ENCODE data around the gene RNLS. TPM values are rescaled to one million over a fixed set of nuclear protein-coding genes. Genes with fewer than 3 reads are reported as not detected.

Gene RNLS
- total RNA-seq, 1 donor from 2014 or later, result 7.0 TPM

DNA sequence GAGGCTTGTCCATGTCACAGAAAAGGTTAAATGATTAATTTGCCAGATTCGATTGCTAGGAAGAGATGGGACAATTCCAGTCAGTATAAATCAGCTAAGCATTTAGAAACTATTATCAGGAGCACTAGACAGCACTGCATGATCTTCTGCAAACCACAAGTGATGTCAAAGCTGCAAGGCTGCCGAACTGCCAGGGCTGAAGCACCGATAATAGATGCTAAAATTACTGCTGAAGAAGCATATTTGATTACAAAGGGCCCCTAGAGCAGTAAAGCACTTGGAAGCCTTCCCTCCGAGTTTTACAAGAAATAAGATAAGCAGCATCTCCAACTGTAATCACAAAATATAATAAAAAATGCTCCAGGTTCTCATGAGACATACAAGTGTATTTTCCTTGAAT is 40.6 kb downstream of the RNLS start:
- no peaks in the 10 kb centered on the region for H3K36me3 Mint-ChIP-seq
- TF ChIP-seq, protein P1, sequence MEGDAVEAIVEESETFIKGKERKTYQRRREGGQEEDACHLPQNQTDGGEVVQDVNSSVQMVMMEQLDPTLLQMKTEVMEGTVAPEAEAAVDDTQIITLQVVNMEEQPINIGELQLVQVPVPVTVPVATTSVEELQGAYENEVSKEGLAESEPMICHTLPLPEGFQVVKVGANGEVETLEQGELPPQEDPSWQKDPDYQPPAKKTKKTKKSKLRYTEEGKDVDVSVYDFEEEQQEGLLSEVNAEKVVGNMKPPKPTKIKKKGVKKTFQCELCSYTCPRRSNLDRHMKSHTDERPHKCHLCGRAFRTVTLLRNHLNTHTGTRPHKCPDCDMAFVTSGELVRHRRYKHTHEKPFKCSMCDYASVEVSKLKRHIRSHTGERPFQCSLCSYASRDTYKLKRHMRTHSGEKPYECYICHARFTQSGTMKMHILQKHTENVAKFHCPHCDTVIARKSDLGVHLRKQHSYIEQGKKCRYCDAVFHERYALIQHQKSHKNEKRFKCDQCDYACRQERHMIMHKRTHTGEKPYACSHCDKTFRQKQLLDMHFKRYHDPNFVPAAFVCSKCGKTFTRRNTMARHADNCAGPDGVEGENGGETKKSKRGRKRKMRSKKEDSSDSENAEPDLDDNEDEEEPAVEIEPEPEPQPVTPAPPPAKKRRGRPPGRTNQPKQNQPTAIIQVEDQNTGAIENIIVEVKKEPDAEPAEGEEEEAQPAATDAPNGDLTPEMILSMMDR (conservative IDR thresholded peaks at IDR 0.05), result no peak
- no peak for DNase-seq (ENCODE audit: extremely low spot score, unreplicated experiment)
- no peaks in the 10 kb centered on the region for H3K9me3 Mint-ChIP-seq
- H3K4me3 Mint-ChIP-seq, result no peak overlapping the region
- no peak overlapping the region for H3K27ac Mint-ChIP-seq
- peaks cover 25% of the 10 kb centered on the region for H3K4me1 Mint-ChIP-seq (ENCODE audit: unreplicated experiment)
- H3K27me3 Mint-ChIP-seq, result no peaks in the 10 kb centered on the region

DNA sequence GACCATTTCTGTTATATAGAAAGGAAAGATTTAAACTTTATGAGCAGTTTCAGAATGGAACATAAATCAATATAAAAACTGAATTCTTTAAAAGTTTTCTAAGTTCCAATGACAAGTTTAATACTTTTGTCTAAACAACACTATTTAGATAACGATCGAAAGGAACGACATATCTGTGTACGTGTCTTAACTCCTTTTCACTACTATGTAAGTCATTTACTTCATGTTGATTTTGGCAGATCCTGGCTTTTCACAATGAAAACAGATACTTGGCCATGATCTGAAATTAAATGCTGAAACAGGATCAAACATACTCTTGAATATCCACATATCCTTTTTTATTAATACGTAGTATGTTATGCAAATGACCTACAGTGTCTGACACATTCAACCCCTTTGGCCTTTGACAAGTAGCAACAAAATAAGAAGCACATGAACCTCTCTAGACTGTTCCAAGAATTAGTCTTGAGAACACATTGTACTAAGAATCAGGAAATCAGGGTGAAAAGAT is 41.9 kb downstream of the RNLS start:
- DNase-seq (ENCODE audit: extremely low spot score, unreplicated experiment), result no peak
- H3K4me3 Mint-ChIP-seq, result no peak overlapping the region
- H3K9me3 Mint-ChIP-seq, result no peaks in the 10 kb centered on the region
- H3K4me1 Mint-ChIP-seq (ENCODE audit: unreplicated experiment), result peaks cover 29% of the 10 kb centered on the region
- TF ChIP-seq, protein P1 (conservative IDR thresholded peaks at IDR 0.05), result no peak
- peak overlapping the region; percentile 48 for H3K27ac Mint-ChIP-seq
- H3K36me3 Mint-ChIP-seq, result no peaks in the 10 kb centered on the region
- H3K27me3 Mint-ChIP-seq, result no peaks in the 10 kb centered on the region

DNA sequence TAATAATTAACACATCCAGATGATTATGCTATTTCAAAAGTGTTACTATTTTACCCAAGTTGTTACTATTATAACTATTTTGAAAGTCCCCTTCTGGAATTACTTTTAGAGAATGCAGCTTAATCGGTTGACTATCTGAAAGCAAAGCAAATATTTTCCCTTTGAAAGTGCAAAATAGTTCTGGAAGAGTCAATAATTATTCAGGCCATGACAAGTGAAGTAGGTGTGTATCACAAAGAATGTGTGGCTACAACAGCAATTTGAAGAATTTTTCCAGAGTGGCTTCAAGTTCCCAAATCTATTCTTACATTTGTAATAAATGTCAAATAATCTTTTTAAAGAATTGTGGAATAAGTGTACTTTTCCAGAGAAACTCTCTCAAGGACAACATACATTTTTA is 42.8 kb downstream of the RNLS start:
- no peaks in the 10 kb centered on the region for H3K9me3 Mint-ChIP-seq
- H3K27me3 Mint-ChIP-seq, result no peaks in the 10 kb centered on the region
- TF ChIP-seq, protein P1 (conservative IDR thresholded peaks at IDR 0.05), result no peak
- no peak overlapping the region for H3K27ac Mint-ChIP-seq
- H3K36me3 Mint-ChIP-seq, result no peaks in the 10 kb centered on the region
- peaks cover 27% of the 10 kb centered on the region for H3K4me1 Mint-ChIP-seq (ENCODE audit: unreplicated experiment)
- H3K4me3 Mint-ChIP-seq, result no peak overlapping the region
- no peak for DNase-seq (ENCODE audit: extremely low spot score, unreplicated experiment)

DNA sequence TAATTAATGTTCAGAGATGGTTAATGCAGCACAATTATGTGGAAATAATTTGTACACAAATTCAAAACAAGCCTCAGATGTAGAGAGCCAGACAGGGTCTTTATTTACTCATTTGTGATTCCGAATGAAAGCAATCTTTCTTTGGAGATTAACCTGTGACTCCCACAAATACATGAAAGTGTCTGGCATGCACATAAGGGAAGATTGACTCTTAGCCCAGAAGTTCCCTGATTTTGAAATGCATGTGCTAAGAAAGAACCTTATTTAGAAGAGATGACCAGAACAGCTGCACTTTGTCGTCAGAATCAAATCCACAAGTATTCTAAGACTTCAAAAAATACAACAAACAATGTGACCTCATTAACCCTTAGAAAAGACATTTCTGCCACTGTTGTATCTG is 45.1 kb downstream of the RNLS start:
- H3K4me3 Mint-ChIP-seq, result no peak overlapping the region
- H3K36me3 Mint-ChIP-seq, result no peaks in the 10 kb centered on the region
- no peak for DNase-seq (ENCODE audit: extremely low spot score, unreplicated experiment)

DNA sequence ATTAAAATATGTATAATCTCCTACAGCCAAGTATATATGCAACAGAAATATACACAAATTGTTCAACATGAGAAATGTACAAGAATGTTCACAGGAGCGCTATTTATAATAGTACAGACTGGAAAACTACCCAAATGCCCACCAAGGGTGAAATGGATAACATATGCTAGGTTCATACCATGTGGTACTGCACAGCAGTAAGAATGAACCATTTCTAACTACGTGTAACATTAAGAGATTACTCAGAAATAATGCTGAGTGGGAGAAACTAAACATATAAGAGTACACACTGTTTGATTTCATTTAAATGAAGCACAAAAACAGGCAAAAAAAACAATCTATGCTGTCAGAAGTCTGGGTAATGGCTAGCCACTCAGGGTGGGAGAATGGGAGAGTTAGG is 45.8 kb downstream of the RNLS start:
- Mint-ChIP-seq H3K36me3 (no peaks in the 10 kb centered on the region), H3K27me3 (peaks cover 4% of the 10 kb centered on the region), H3K4me1 (ENCODE audit: unreplicated experiment) (peaks cover 14% of the 10 kb centered on the region), H3K4me3 (no peak overlapping the region), H3K27ac (no peak overlapping the region), H3K9me3 (no peaks in the 10 kb centered on the region)
- no peak for DNase-seq (ENCODE audit: extremely low spot score, unreplicated experiment)
- TF ChIP-seq, protein P1 (conservative IDR thresholded peaks at IDR 0.05), result no peak

More for the DNA sequence above, 45.1 kb downstream of the RNLS start:
- Mint-ChIP-seq H3K27ac (no peak overlapping the region), H3K27me3 (peaks cover 4% of the 10 kb centered on the region), H3K9me3 (no peaks in the 10 kb centered on the region), H3K4me1 (ENCODE audit: unreplicated experiment) (peaks cover 21% of the 10 kb centered on the region)
- TF ChIP-seq, protein P1 (conservative IDR thresholded peaks at IDR 0.05), result no peak

DNA sequence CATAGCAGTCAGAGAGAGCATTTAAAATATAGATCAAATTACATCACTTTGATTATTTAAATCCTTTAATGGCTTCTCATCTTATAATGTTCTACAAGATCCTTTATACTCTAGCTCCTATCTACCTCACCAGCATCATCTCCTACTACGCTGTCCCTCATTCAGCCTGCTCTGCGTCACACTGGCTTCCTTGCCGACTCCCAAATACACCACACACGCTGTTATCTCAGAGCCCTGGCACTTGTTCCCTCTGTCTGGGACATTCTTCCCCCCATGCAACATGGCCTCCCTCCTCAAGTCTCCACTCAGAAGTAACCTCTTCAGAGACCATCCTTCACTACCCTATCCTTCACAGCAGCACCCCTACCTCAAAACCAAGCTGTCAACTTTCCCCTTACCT is 46.7 kb downstream of the RNLS start:
- TF ChIP-seq, protein P1 (conservative IDR thresholded peaks at IDR 0.05), result no peak
- Mint-ChIP-seq H3K36me3 (no peaks in the 10 kb centered on the region), H3K9me3 (no peaks in the 10 kb centered on the region), H3K4me3 (no peak overlapping the region), H3K27ac (no peak overlapping the region), H3K27me3 (peaks cover 4% of the 10 kb centered on the region), H3K4me1 (ENCODE audit: unreplicated experiment) (peaks cover 11% of the 10 kb centered on the region)
- DNase-seq (ENCODE audit: extremely low spot score, unreplicated experiment), result no peak

All from type B pancreatic cell (in vitro differentiated cells).